Lung (tissue), 12 donors: Measurements from ENCODE around the gene GCNT1. TPM values are rescaled to one million over a fixed set of nuclear protein-coding genes. Genes with fewer than 3 reads are reported as not detected.

Experiments used
- ATAC-seq: fragments of 200-7000 bp; cut with Tn5 transposase; one replicate; pipeline ENCODE4 v1.9.1; 2020; ENCODE audit warnings: moderate number of reproducible peaks; ENCODE audit not compliant: insufficient read depth, low FRiP score
- DNase-seq, 3 donors: peaks; one replicate each; pipeline ENCODE4 v3.0.0-alpha.2; 2013 to 2017
- H3K27ac ChIP-seq, 2 donors: one replicate each; pipeline ENCODE4 v1.5.1; 2013; ENCODE audit warnings: mild to moderate bottlenecking in 2 of 2, moderate library complexity in 2 of 2, control low read depth in 1 of 2, inconsistent platforms in 1 of 2, low read depth in 1 of 2, low read length in 1 of 2
- H3K27me3 ChIP-seq, 3 donors: one replicate each; pipeline ENCODE4 v1.5.1; 2013; ENCODE audit warnings: low read length in 2 of 3; ENCODE audit not compliant: control insufficient read depth in 3 of 3, insufficient read depth in 3 of 3
- H3K36me3 ChIP-seq, 4 donors: one replicate each; pipeline ENCODE4 v1.5.1; 2013; ENCODE audit warnings: low read length in 4 of 4, mild to moderate bottlenecking in 1 of 4, moderate library complexity in 1 of 4; ENCODE audit not compliant: control insufficient read depth in 4 of 4, insufficient read depth in 4 of 4
- H3K4me1 ChIP-seq, 5 donors: one replicate each; pipeline ENCODE4 v1.5.1; 2013; ENCODE audit warnings: low read length in 5 of 5, mild to moderate bottlenecking in 2 of 5, moderate library complexity in 1 of 5; ENCODE audit not compliant: control insufficient read depth in 5 of 5, insufficient read depth in 5 of 5
- H3K4me3 ChIP-seq: one replicate; pipeline ENCODE4 v1.5.1; 2013; ENCODE audit warnings: mild to moderate bottlenecking, control low read depth, moderate library complexity
- H3K9ac ChIP-seq, 2 donors: one replicate each; pipeline ENCODE4 v1.5.1; 2013; ENCODE audit warnings: low read length in 2 of 2, control low read depth in 1 of 2; ENCODE audit not compliant: insufficient read depth in 1 of 2
- H3K9me3 ChIP-seq, 4 donors: one replicate each; pipeline ENCODE4 v1.5.1; 2013; ENCODE audit warnings: low read length in 3 of 4, mild to moderate bottlenecking in 1 of 4, moderate library complexity in 1 of 4; ENCODE audit not compliant: control insufficient read depth in 4 of 4, insufficient read depth in 3 of 4
- WGBS, 2 donors: extraction: QIAGEN DNeasy Blood & Tissue Kit; methylation state at CpG; one replicate each; pipeline ENCODE4 v1.1.7; 2013; 5-methylcytosine and 5-hydroxymethylcytosine counted together
- polyA plus RNA-seq, 2 donors: library from polyadenylated mRNA; stranded (reverse); fragments of 200-250 nt; gene quantifications; one replicate each; pipeline ENCODE4 v1.2.1, GENCODE V29; 2013
- total RNA-seq, 2 donors: library from RNA; depleted of rRNA in 1 of 2; stranded (reverse); fragments of >200 nt in 1 of 2; gene quantifications; one replicate each; pipeline ENCODE4 v1.2.1, GENCODE V29; 2014 to 2021
- TF ChIP-seq, protein P1 (sequence below): IDR thresholded peaks from 2 replicates; pipeline ENCODE4 v1.5.1; 2012; ENCODE audit warnings: mild to moderate bottlenecking; ENCODE audit errors: control extremely low read depth, extremely low read depth
- donor health status: control.
- donor health status: control.
- donor health status: Bipolar disorder and iron deficiency.
- donor health status: healthy.
- donor health status: DM: yes; HTN: yes; CAD: no.

GCNT1 gene
- total and polyA plus RNA-seq, 4 donors: 1.5 to 14.7 (median 7.5) TPM

DNA sequence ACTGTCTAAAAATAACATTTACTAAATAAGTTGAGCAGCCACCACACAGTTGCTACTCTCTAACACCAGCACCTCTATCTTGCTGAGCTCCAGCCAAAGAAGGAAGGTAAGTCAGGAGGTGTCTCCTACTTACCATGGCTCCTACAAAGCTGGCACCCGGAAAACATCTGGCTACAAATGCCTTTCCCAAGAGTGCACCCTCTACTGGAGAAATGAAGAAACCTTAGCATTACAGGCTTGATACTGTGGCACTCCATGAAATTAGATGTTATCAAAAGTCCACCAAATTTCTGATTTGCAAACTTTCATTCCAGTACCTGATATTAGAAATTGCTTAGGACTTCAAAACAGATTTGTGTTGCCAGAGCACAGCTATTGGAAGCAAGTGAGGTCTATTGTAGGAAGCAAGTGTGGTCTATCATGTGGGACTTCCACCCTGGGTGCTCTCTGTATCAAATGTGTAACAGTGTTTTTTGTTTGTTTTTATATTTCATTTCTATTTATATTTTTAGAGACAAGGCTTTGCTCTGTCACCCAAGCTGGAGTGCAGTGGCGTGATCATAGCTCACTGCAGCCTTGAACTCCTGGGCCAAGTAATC is 39.1 kb upstream of the GCNT1 start:
- H3K9me3 ChIP-seq: no peaks in the 10 kb centered on the region
- no peak for ATAC-seq
- 75 to 81% methylated on average over 2 of the region's 2 CpGs for WGBS, 2 donors

DNA sequence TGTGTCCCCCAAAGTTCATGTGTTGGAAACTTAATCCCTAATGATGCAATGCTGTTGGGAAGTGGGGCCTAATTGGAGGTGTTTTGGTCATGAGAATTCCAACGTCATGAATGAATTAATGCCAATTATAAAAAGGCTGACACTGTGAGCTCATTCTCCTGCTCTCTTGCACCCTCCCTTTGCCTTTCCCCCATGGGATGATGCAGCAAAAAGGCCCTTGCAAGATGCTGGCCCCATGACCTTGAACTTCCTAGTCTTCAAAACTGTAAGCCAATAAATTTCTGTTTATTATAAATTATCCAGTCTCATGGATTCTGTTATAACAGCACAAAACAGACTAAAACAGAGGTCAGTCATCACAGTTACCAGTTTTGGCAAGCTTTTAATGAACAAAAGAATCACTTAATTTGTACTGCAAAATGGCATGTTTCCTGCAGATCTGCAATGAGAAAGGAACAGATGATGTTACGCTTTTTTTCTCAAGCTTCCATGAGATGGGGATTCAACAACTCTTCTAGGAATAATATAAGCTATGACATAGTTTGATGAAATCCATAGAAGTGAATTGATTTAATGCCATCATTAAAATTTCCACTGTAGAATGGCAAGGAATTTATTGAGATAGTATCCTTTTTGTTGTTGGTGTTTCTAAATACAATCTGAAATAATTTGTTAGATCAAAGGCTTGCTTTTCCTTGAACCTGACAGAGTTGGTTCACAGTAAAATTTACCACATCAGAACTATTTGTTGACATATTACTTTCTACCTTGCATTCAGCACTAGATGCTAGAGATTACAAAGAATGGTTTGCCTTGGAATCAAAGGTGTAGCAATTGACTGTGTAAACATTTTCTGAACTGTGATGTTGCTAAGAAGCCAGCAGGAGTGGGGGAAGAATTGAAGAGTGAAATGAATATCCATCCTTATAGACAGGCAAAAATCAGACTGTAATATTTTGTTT is 35.5 kb upstream of the GCNT1 start:
- no peak overlapping the region for H3K27ac ChIP-seq
- no peak for ATAC-seq

More for the DNA sequence above, 39.1 kb upstream of the GCNT1 start:
- TF ChIP-seq, protein P1, sequence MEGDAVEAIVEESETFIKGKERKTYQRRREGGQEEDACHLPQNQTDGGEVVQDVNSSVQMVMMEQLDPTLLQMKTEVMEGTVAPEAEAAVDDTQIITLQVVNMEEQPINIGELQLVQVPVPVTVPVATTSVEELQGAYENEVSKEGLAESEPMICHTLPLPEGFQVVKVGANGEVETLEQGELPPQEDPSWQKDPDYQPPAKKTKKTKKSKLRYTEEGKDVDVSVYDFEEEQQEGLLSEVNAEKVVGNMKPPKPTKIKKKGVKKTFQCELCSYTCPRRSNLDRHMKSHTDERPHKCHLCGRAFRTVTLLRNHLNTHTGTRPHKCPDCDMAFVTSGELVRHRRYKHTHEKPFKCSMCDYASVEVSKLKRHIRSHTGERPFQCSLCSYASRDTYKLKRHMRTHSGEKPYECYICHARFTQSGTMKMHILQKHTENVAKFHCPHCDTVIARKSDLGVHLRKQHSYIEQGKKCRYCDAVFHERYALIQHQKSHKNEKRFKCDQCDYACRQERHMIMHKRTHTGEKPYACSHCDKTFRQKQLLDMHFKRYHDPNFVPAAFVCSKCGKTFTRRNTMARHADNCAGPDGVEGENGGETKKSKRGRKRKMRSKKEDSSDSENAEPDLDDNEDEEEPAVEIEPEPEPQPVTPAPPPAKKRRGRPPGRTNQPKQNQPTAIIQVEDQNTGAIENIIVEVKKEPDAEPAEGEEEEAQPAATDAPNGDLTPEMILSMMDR: no peak
- H3K27me3 ChIP-seq: no peaks in the 10 kb centered on the region
- no peak overlapping the region for H3K4me3 ChIP-seq
- H3K27ac ChIP-seq: no peak overlapping the region
- H3K4me1 ChIP-seq: peaks cover 0 to 5% (median 0%) of the 10 kb centered on the region in 5 donors
- DNase-seq: no peak
- H3K9ac ChIP-seq: no peak overlapping the region
- H3K36me3 ChIP-seq: no peaks in the 10 kb centered on the region

DNA sequence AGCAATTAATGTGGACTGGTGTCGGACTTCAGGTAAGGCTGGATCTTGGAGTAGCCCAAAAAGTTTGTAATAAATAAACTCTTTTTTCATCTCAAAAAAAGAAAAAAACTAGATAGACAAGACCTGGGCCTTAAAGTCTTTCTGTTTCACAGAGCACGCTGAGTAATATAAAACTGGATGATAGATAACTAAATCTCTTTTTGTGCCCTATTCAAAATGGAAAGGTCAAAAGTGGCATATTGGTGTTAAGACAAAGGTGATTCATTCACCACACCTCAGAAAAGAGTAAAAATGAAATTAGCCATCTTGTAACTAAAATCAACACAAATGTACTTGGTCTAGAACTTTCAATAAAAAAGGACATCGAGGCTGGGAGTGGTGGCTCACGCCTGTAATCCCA is 34.5 kb upstream of the GCNT1 start:
- Histone ChIP-seq H3K36me3 (no peaks in the 10 kb centered on the region), H3K9me3 (no peaks in the 10 kb centered on the region), H3K27me3 (no peaks in the 10 kb centered on the region), H3K27ac (no peak overlapping the region), H3K9ac (no peak overlapping the region), H3K4me1 (no peaks in the 10 kb centered on the region), H3K4me3 (no peak overlapping the region)
- ATAC-seq (no peak), DNase-seq (no peak)
- WGBS, 2 donors: 95% methylated on average over 4 of the region's 4 CpGs
- TF ChIP-seq, protein P1: no peak

More for the DNA sequence above, 35.5 kb upstream of the GCNT1 start:
- Histone ChIP-seq H3K27me3 (no peaks in the 10 kb centered on the region), H3K9ac (no peak overlapping the region), H3K36me3 (no peaks in the 10 kb centered on the region), H3K4me3 (no peak overlapping the region), H3K4me1 (no peaks in the 10 kb centered on the region), H3K9me3 (no peaks in the 10 kb centered on the region)
- DNase-seq: peak in 1 of 3 donors; percentile 29
- TF ChIP-seq, protein P1: no peak
- 40 to 72% methylated on average over 2 of the region's 2 CpGs for WGBS, 2 donors
